Adipocyte (in vitro differentiated cells): ENCODE measurements around the gene HYAL3.
"Not testable (repeated sequence)": the region's sequence is repeated elsewhere in the genome, so short reads cannot be mapped to it uniquely, and the experiment has no call there.

Experiments
- DNase-seq: peaks from one replicate; pipeline ENCODE4 v3.0.0-alpha.2; 2015; ENCODE audit warnings: low read depth
- H3K27me3 ChIP-seq: replicated peaks from 2 replicates; pipeline ENCODE4 v1.7.0; 2013; ENCODE audit warnings: mild to moderate bottlenecking, low read length, moderate library complexity; ENCODE audit not compliant: control insufficient read depth, insufficient read depth
- H3K36me3 ChIP-seq: 2 replicates; pipeline ENCODE4 v1.7.0; 2013; ENCODE audit warnings: low read length, mild to moderate bottlenecking, moderate library complexity; ENCODE audit not compliant: control insufficient read depth, insufficient read depth, severe bottlenecking
- H3K4me1 ChIP-seq: 2 replicates; pipeline ENCODE4 v1.7.0; 2013; ENCODE audit warnings: mild to moderate bottlenecking, low read length, moderate library complexity; ENCODE audit not compliant: control insufficient read depth, insufficient read depth
- H3K4me3 ChIP-seq: 2 replicates; pipeline ENCODE4 v1.7.0; 2013; ENCODE audit warnings: mild to moderate bottlenecking, low read length, moderate library complexity
- H3K9ac ChIP-seq: 2 replicates; pipeline ENCODE4 v1.7.0; 2013; ENCODE audit warnings: mild to moderate bottlenecking, low read length, moderate library complexity
- H3K9me3 ChIP-seq: 2 replicates; pipeline ENCODE4 v1.7.0; 2013; ENCODE audit warnings: mild to moderate bottlenecking, low read length, moderate library complexity; ENCODE audit not compliant: control insufficient read depth

The HYAL3 gene

GRCh38 chr3:50256978-50257890, 42.0 kb downstream of the HYAL3 start:
- peaks cover 60% of the 10 kb centered on the region for H3K36me3 ChIP-seq

GRCh38 chr3:50255251-50255615, 44.0 kb downstream of the HYAL3 start:
- Histone ChIP-seq H3K4me3 (no peak overlapping the region), H3K36me3 (peaks cover 64% of the 10 kb centered on the region), H3K4me1 (peaks cover 20% of the 10 kb centered on the region), H3K9me3 (no peaks in the 10 kb centered on the region), H3K9ac (peak overlapping the region; percentile 44), H3K27me3 (no peaks in the 10 kb centered on the region)
- DNase-seq, result no peak

More at GRCh38 chr3:50256978-50257890, 42.0 kb downstream of the HYAL3 start:
- no peaks in the 10 kb centered on the region for H3K27me3 ChIP-seq
- H3K4me1 ChIP-seq, result peaks cover 25% of the 10 kb centered on the region
- H3K4me3 ChIP-seq, result no peak overlapping the region
- no peaks in the 10 kb centered on the region for H3K9me3 ChIP-seq
- peak; percentile 47 for DNase-seq
- no peak overlapping the region for H3K9ac ChIP-seq

- H3K9ac ChIP-seq, result peak overlapping the region; percentile 44
- no peak overlapping the region for H3K4me3 ChIP-seq
- peaks cover 64% of the 10 kb centered on the region for H3K36me3 ChIP-seq
- H3K27me3 ChIP-seq, result no peaks in the 10 kb centered on the region
- no peaks in the 10 kb centered on the region for H3K9me3 ChIP-seq
- peak; percentile 19 for DNase-seq
- peaks cover 23% of the 10 kb centered on the region for H3K4me1 ChIP-seq
These were observed 44.5 kb downstream of the HYAL3 start for GRCh38 chr3:50254577-50255250.

- Histone ChIP-seq H3K4me3 (no peak overlapping the region), H3K36me3 (peaks cover 40% of the 10 kb centered on the region)
- DNase-seq, result no peak
These were observed 48.0 kb downstream of the HYAL3 start for GRCh38 chr3:50251220-50251619.

GRCh38 chr3:50250514-50250913, 48.7 kb downstream of the HYAL3 start:
- no peaks in the 10 kb centered on the region for H3K27me3 ChIP-seq
- no peak overlapping the region for H3K4me3 ChIP-seq
- H3K9me3 ChIP-seq, result no peaks in the 10 kb centered on the region
- no peak for DNase-seq
- H3K9ac ChIP-seq, result no peak overlapping the region
- H3K36me3 ChIP-seq, result peaks cover 35% of the 10 kb centered on the region
- H3K4me1 ChIP-seq, result peaks cover 57% of the 10 kb centered on the region

More at GRCh38 chr3:50251220-50251619, 48.0 kb downstream of the HYAL3 start:
- H3K9me3 ChIP-seq, result no peaks in the 10 kb centered on the region
- peak overlapping the region; percentile 1 for H3K9ac ChIP-seq
- peaks cover 51% of the 10 kb centered on the region for H3K4me1 ChIP-seq
- no peaks in the 10 kb centered on the region for H3K27me3 ChIP-seq

GRCh38 chr3:50249457-50249856, 49.7 kb downstream of the HYAL3 start:
- H3K9ac ChIP-seq, result peak overlapping the region; percentile 62
- H3K4me1 ChIP-seq, result peaks cover 55% of the 10 kb centered on the region
- no peaks in the 10 kb centered on the region for H3K9me3 ChIP-seq
- no peak for DNase-seq
- H3K36me3 ChIP-seq, result peaks cover 25% of the 10 kb centered on the region
- no peaks in the 10 kb centered on the region for H3K27me3 ChIP-seq
- H3K4me3 ChIP-seq, result no peak overlapping the region

GRCh38 chr3:50248387-50248786, 50.8 kb downstream of the HYAL3 start:
- Histone ChIP-seq H3K4me1 (peaks cover 59% of the 10 kb centered on the region), H3K27me3 (no peaks in the 10 kb centered on the region), H3K4me3 (no peak overlapping the region), H3K9me3 (no peaks in the 10 kb centered on the region), H3K9ac (peak overlapping the region; percentile 62), H3K36me3 (peaks cover 15% of the 10 kb centered on the region)
- DNase-seq, result peak; percentile 61

GRCh38 chr3:50246517-50246954, 52.7 kb downstream of the HYAL3 start:
- no peaks in the 10 kb centered on the region for H3K9me3 ChIP-seq
- H3K9ac ChIP-seq, result peak overlapping the region; percentile 80
- peaks cover 66% of the 10 kb centered on the region for H3K4me1 ChIP-seq
- DNase-seq, result peak; percentile 86
- no peaks in the 10 kb centered on the region for H3K36me3 ChIP-seq
- H3K27me3 ChIP-seq, result no peaks in the 10 kb centered on the region
- H3K4me3 ChIP-seq, result peak overlapping the region; percentile 33

- Histone ChIP-seq H3K9ac (peak overlapping the region; percentile 80), H3K4me1 (peaks cover 61% of the 10 kb centered on the region), H3K36me3 (no peaks in the 10 kb centered on the region), H3K9me3 (no peaks in the 10 kb centered on the region), H3K4me3 (peak overlapping the region; percentile 64), H3K27me3 (no peaks in the 10 kb centered on the region)
- peak; percentile 97 for DNase-seq
These were observed 53.2 kb downstream of the HYAL3 start for GRCh38 chr3:50245831-50246516.

GRCh38 chr3:50245251-50245745, 53.9 kb downstream of the HYAL3 start:
- Histone ChIP-seq H3K9ac (peak overlapping the region; percentile 80), H3K9me3 (no peaks in the 10 kb centered on the region), H3K4me1 (peaks cover 60% of the 10 kb centered on the region), H3K4me3 (peak overlapping the region; percentile 64), H3K36me3 (no peaks in the 10 kb centered on the region), H3K27me3 (no peaks in the 10 kb centered on the region)
- DNase-seq, result no peak

GRCh38 chr3:50244813-50245212, 54.4 kb downstream of the HYAL3 start:
- H3K9me3 ChIP-seq, DNase-seq, H3K36me3 ChIP-seq, H3K27me3 ChIP-seq, H3K9ac ChIP-seq, H3K4me3 ChIP-seq: not testable (repeated sequence)
- H3K4me1 ChIP-seq, result peaks cover 55% of the 10 kb centered on the region
